Measurements from ENCODE around the gene LHFPL2. TPM values are rescaled to one million over a fixed set of nuclear protein-coding genes. Genes with fewer than 3 reads are reported as not detected.

LHFPL2 gene
- total and polyA plus RNA-seq, 2 of the 4 experiments (the other 2 are of a cell fraction): 6.5 to 11.3 TPM

GRCh38 chr5:78670701-78671269, 22.2 kb upstream of the LHFPL2 start:
- no peak overlapping the region for H3K4me3 ChIP-seq (ENCODE audit: insufficient read depth, low read depth, low read length)
- no peak overlapping the region for H3K27ac ChIP-seq (ENCODE audit: insufficient read depth, low read length)
- H3K23ac ChIP-seq (ENCODE audit: low read depth, low read length): no peak overlapping the region
- H4K20me1 ChIP-seq (ENCODE audit: insufficient read depth, low read length): no peaks in the 10 kb centered on the region
- H3K4me1 ChIP-seq (ENCODE audit: control insufficient read depth, insufficient read depth, low read length): peaks cover 6% of the 10 kb centered on the region
- no peak overlapping the region for H4K91ac ChIP-seq (ENCODE audit: insufficient read depth, low read depth, low read length)
- no peak overlapping the region for H2AK9ac ChIP-seq (replicated peaks; ENCODE audit: low read depth, low read length, poor library complexity)
- H3K9me1 ChIP-seq (ENCODE audit: insufficient read depth, low read length): peaks cover 7% of the 10 kb centered on the region
- H3K9me3 ChIP-seq (ENCODE audit: control insufficient read depth, insufficient read depth, low read length): no peaks in the 10 kb centered on the region
- 0 out of 2 replicates have a peak overlapping the region, but pooled peaks have one; percentile 58 for H3K14ac ChIP-seq (replicated peaks; ENCODE audit: low read depth, low read length)
- in situ Hi-C loops (cut with MboI; ENCODE audit: low sequenced_read_pairs) (no loop called here), intact Hi-C loops (cut with micrococcal nuclease) (no loop called here), dilution Hi-C loops (cut with HindIII; ENCODE audit: low sequenced_read_pairs, unreplicated experiment) (no loop called here)
- ChIA-PET POLR2A (ENCODE audit: unreplicated experiment) (no interaction called here), CTCF (no interaction called here)
- no peak overlapping the region for H2BK5ac ChIP-seq (ENCODE audit: low read depth, low read length, poor library complexity, severe bottlenecking)
- no TSS peak for BruUV-seq (replicated peaks)
- H2BK15ac ChIP-seq (ENCODE audit: low read depth, low read length): no peak overlapping the region
- H3K4ac ChIP-seq (ENCODE audit: low read depth, low read length): no peak overlapping the region
- H2AK5ac ChIP-seq (ENCODE audit: low read depth, low read length): peak overlapping the region; percentile 25; the same call in 1 of the 2 replicates
- WGBS, 2 experiments (ENCODE audit: extremely low coverage in 2 of 2, insufficient read length in 1 of 2): 100% methylated on average over 1 of the region's 2 CpGs; no CpG with 5 or more reads in 1 of the 2 experiments
- no peak overlapping the region for H3K18ac ChIP-seq (ENCODE audit: low read depth, low read length)
- no peak overlapping the region for H3K56ac ChIP-seq (ENCODE audit: extremely low read depth, insufficient read depth, low read length)
- no peak overlapping the region for H4K5ac ChIP-seq (ENCODE audit: low read depth, low read length)
- H3K36me3 ChIP-seq (ENCODE audit: control insufficient read depth, insufficient read depth, low read length): no peaks in the 10 kb centered on the region
- H3K4me2 ChIP-seq (ENCODE audit: low read depth, low read length): no peak overlapping the region
- H2AFZ ChIP-seq (replicated peaks; ENCODE audit: low read length, poor library complexity): no peak overlapping the region
- H3K9ac ChIP-seq (ENCODE audit: low read depth, low read length): no peak overlapping the region
- ATAC-seq (ENCODE audit: low read depth) (no peak), DNase-seq (no peak)
- no peaks in the 10 kb centered on the region for H3K27me3 ChIP-seq (ENCODE audit: control insufficient read depth, insufficient read depth, low read length)
- no peak overlapping the region for H4K8ac ChIP-seq (ENCODE audit: low read depth in 2 of 2, low read length in 2 of 2)
- H3K79me1 ChIP-seq (ENCODE audit: low read depth in 1 of 2, low read length in 2 of 2): no peaks in the 10 kb centered on the region
- TF ChIP-seq MXI1 (IDR thresholded peaks at IDR 0.05; ENCODE audit: borderline replicate concordance, low read depth, low read length) (no peak), BHLHE40 (IDR thresholded peaks at IDR 0.05; ENCODE audit: low read depth, low read length) (no peak), RAD21 (IDR thresholded peaks at IDR 0.05; ENCODE audit: low read length) (no peak), MAZ (IDR thresholded peaks at IDR 0.05; ENCODE audit: borderline replicate concordance, low read depth, low read length) (no peak), RCOR1 (IDR thresholded peaks at IDR 0.05; ENCODE audit: insufficient replicate concordance, low read length) (no peak), NFE2L2 (IDR thresholded peaks at IDR 0.05; ENCODE audit: low read depth, low read length) (no peak), CEBPB (IDR thresholded peaks at IDR 0.05; ENCODE audit: low read depth, low read length) (no peak), USF2 (IDR thresholded peaks at IDR 0.05; ENCODE audit: low read depth, low read length) (no peak), CHD1 (IDR thresholded peaks at IDR 0.05; ENCODE audit: low read depth, low read length) (no peak), POLR2A (IDR thresholded peaks at IDR 0.05; ENCODE audit: low read depth, low read length) (no peak), FOS (IDR thresholded peaks at IDR 0.05; ENCODE audit: low read depth, low read length) (no peak), SMC3 (IDR thresholded peaks at IDR 0.05; ENCODE audit: low read depth, low read length) (no peak), MAFK (IDR thresholded peaks at IDR 0.05; ENCODE audit: low read depth, low read length) (no peak), RFX5 (IDR thresholded peaks at IDR 0.05; ENCODE audit: low read depth, low read length) (no peak)
- TF ChIP-seq, protein P1, sequence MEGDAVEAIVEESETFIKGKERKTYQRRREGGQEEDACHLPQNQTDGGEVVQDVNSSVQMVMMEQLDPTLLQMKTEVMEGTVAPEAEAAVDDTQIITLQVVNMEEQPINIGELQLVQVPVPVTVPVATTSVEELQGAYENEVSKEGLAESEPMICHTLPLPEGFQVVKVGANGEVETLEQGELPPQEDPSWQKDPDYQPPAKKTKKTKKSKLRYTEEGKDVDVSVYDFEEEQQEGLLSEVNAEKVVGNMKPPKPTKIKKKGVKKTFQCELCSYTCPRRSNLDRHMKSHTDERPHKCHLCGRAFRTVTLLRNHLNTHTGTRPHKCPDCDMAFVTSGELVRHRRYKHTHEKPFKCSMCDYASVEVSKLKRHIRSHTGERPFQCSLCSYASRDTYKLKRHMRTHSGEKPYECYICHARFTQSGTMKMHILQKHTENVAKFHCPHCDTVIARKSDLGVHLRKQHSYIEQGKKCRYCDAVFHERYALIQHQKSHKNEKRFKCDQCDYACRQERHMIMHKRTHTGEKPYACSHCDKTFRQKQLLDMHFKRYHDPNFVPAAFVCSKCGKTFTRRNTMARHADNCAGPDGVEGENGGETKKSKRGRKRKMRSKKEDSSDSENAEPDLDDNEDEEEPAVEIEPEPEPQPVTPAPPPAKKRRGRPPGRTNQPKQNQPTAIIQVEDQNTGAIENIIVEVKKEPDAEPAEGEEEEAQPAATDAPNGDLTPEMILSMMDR (conservative IDR thresholded peaks at IDR 0.05; ENCODE audit: low read depth, low read length): no peak
- TF ChIP-seq, protein P2, sequence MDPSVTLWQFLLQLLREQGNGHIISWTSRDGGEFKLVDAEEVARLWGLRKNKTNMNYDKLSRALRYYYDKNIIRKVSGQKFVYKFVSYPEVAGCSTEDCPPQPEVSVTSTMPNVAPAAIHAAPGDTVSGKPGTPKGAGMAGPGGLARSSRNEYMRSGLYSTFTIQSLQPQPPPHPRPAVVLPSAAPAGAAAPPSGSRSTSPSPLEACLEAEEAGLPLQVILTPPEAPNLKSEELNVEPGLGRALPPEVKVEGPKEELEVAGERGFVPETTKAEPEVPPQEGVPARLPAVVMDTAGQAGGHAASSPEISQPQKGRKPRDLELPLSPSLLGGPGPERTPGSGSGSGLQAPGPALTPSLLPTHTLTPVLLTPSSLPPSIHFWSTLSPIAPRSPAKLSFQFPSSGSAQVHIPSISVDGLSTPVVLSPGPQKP (IDR thresholded peaks at IDR 0.05; ENCODE audit: borderline replicate concordance, low read depth, low read length): no peak
- H2BK120ac ChIP-seq (ENCODE audit: low read depth, low read length): no peak overlapping the region
- no peak overlapping the region for H2BK20ac ChIP-seq (ENCODE audit: low read depth, low read length)

Measured in IMR-90 (cell line).